H1 (cell line): ENCODE data around the gene YPEL4. TPM values are rescaled to one million over a fixed set of nuclear protein-coding genes. Genes with fewer than 3 reads are reported as not detected.
A peak's percentile ranks its signal among the peaks of the same experiment; 100 is the strongest.

Source experiments
- CTCF ChIA-PET: fragments of 300-600 bp; sonication (Branson Sonifier 250); formaldehyde crosslinking; loops from one replicate; lab custom pipeline; 2021; ENCODE audit not compliant: partially characterized antibody; lab: Charles Lee
- POLR2A ChIA-PET: fragments of 300-600 bp; sonication (Branson Sonifier 250); formaldehyde crosslinking; loops from one replicate; lab custom pipeline; 2021; ENCODE audit warnings: inconsistent platforms; ENCODE audit not compliant: partially characterized antibody; lab: Charles Lee
- DNase-seq, 2 experiments: peaks; one replicate each; pipeline versions ENCODE4 v3.0.0 to v3.0.0-alpha.2; 2010 to 2022; ENCODE audit warnings: low spot score in 2 of 2, low read depth in 1 of 2, mixed read lengths in 1 of 2
- FAIRE-seq: peaks from 2 replicates; lab custom pipeline; 2011; peaks lifted over from hg19 to GRCh38; lab: Jason Lieb, UNC
- H2AFZ ChIP-seq: 2 replicates; pipeline ENCODE4 v1.8.1; 2012; ENCODE audit warnings: low read length, inconsistent platforms
- H2AK5ac ChIP-seq: 2 replicates; pipeline ENCODE4 v1.6.1; 2013; ENCODE audit warnings: low read depth, low read length
- H2BK120ac ChIP-seq: replicated peaks from 2 replicates; pipeline ENCODE3; 2013; ENCODE audit warnings: low read depth, low read length, inconsistent platforms
- H2BK12ac ChIP-seq: 2 replicates; pipeline ENCODE4 v1.6.1; 2013; ENCODE audit warnings: low read depth, low read length
- H2BK15ac ChIP-seq: 2 replicates; pipeline ENCODE4 v1.6.1; 2013; ENCODE audit warnings: low read length
- H2BK20ac ChIP-seq: 2 replicates; pipeline ENCODE4 v1.6.1; 2013; ENCODE audit warnings: low read length
- H2BK5ac ChIP-seq: 2 replicates; pipeline ENCODE4 v1.6.1; 2013; ENCODE audit warnings: low read depth, low read length
- H3K14ac ChIP-seq: 2 replicates; pipeline ENCODE4 v1.6.1; 2013; ENCODE audit warnings: inconsistent platforms; ENCODE audit not compliant: insufficient read length
- H3K18ac ChIP-seq: 2 replicates; pipeline ENCODE4 v1.6.1; 2013; ENCODE audit warnings: low read length; ENCODE audit errors: extremely low read depth
- H3K23ac ChIP-seq: 2 replicates; pipeline ENCODE4 v1.6.1; 2013; ENCODE audit warnings: inconsistent platforms; ENCODE audit not compliant: insufficient read length
- H3K23me2 ChIP-seq: 2 replicates; pipeline ENCODE4 v1.6.1; 2013; ENCODE audit warnings: low read depth, low read length
- H3K27ac ChIP-seq: 2 replicates; pipeline ENCODE4 v1.6.1; 2011; ENCODE audit warnings: low read depth, low read length, inconsistent platforms
- H3K27me3 ChIP-seq, 4 experiments: replicated peaks in 1 of 4; 1 replicate in 1 of 4; 2 replicates in 3 of 4; pipeline versions ENCODE4 v1.6.1 to v1.8.1; 2011 to 2013; ENCODE audit warnings: low read length in 3 of 4, mild to moderate bottlenecking in 3 of 4, inconsistent platforms in 2 of 4, mixed read lengths in 2 of 4, moderate library complexity in 1 of 4; ENCODE audit not compliant: control insufficient read depth in 3 of 4, insufficient read depth in 3 of 4; ENCODE audit errors: extremely low read depth in 1 of 4
- H3K36me3 ChIP-seq, 4 experiments: 2 replicates each; pipeline versions ENCODE4 v1.6.1 to v1.8.1; 2011 to 2013; ENCODE audit warnings: mild to moderate bottlenecking in 4 of 4, low read length in 3 of 4, moderate library complexity in 2 of 4, control low read depth in 1 of 4, inconsistent platforms in 1 of 4; ENCODE audit not compliant: insufficient read depth in 4 of 4, control insufficient read depth in 2 of 4
- H3K4ac ChIP-seq: replicated peaks from 2 replicates; pipeline ENCODE3; 2013; ENCODE audit warnings: low read length, low read depth, mixed read lengths, inconsistent platforms; ENCODE audit not compliant: insufficient read length
- H3K4me1 ChIP-seq, 4 experiments: replicated peaks in 1 of 4; 1 replicate in 1 of 4; 2 replicates in 3 of 4; pipeline versions ENCODE4 v1.6.1 to v1.8.1; 2011 to 2013; ENCODE audit warnings: low read length in 3 of 4, inconsistent platforms in 2 of 4, mixed read lengths in 1 of 4; ENCODE audit not compliant: insufficient read depth in 4 of 4, control insufficient read depth in 3 of 4
- H3K4me2 ChIP-seq, 2 experiments: 2 replicates each; pipeline versions ENCODE4 v1.6.1 to v1.8.1; 2011 to 2013; ENCODE audit warnings: low read depth in 2 of 2, low read length in 2 of 2, control low read depth in 1 of 2, inconsistent platforms in 1 of 2, mild to moderate bottlenecking in 1 of 2; ENCODE audit not compliant: insufficient read depth in 1 of 2
- H3K4me3 ChIP-seq, 4 experiments: fragments of 200-600, 300-600 bp in 1 of 4; sonication (generic), shearing (Covaris generic), sonication (Bioruptor Twin) in 1 of 4; 2 replicates each; pipeline versions ENCODE4 v1.5.1 to v1.8.1; 2011 to 2016; ENCODE audit warnings: low read length in 4 of 4, low read depth in 3 of 4, control low read depth in 2 of 4, inconsistent platforms in 2 of 4, mild to moderate bottlenecking in 2 of 4, mixed read lengths in 1 of 4, moderate library complexity in 1 of 4; ENCODE audit not compliant: insufficient read depth in 2 of 4; ENCODE audit errors: extremely low read depth in 1 of 4
- H3K56ac ChIP-seq: replicated peaks from 2 replicates; pipeline ENCODE3; 2013; ENCODE audit warnings: low read depth, mild to moderate bottlenecking, mixed read lengths, low read length, inconsistent platforms; ENCODE audit not compliant: insufficient read length
- H3K79me1 ChIP-seq: 2 replicates; pipeline ENCODE4 v1.6.1; 2013; ENCODE audit warnings: low read depth, low read length, control low read depth
- H3K79me2 ChIP-seq, 2 experiments: 2 replicates each; pipeline versions ENCODE4 v1.6.1 to v1.8.1; 2012 to 2013; ENCODE audit warnings: low read length in 2 of 2, mild to moderate bottlenecking in 2 of 2, inconsistent platforms in 1 of 2; ENCODE audit not compliant: insufficient read depth in 2 of 2, control insufficient read depth in 1 of 2
- H3K9ac ChIP-seq, 4 experiments: replicated peaks in 1 of 4; 1 replicate in 1 of 4; 2 replicates in 3 of 4; pipeline versions ENCODE4 v1.6.1 to v1.8.1; 2011 to 2013; ENCODE audit warnings: low read depth in 3 of 4, low read length in 3 of 4, control low read depth in 2 of 4, mild to moderate bottlenecking in 2 of 4, moderate library complexity in 2 of 4, inconsistent platforms in 1 of 4; ENCODE audit errors: extremely low read depth in 1 of 4
- H3K9me3 ChIP-seq, 2 experiments: 2 replicates each; pipeline versions ENCODE4 v1.6.1 to v1.8.1; 2012 to 2013; ENCODE audit warnings: mild to moderate bottlenecking in 2 of 2, moderate library complexity in 2 of 2, control low read depth in 1 of 2, inconsistent platforms in 1 of 2, low read depth in 1 of 2, low read length in 1 of 2, mixed read lengths in 1 of 2; ENCODE audit not compliant: insufficient read depth in 2 of 2
- H4K20me1 ChIP-seq, 2 experiments: replicated peaks in 1 of 2; 2 replicates each; pipeline versions ENCODE3 to v1.8.1; 2011 to 2013; ENCODE audit warnings: inconsistent platforms in 2 of 2, low read length in 2 of 2, mild to moderate bottlenecking in 1 of 2; ENCODE audit not compliant: insufficient read depth in 2 of 2, control insufficient read depth in 1 of 2
- H4K5ac ChIP-seq: 2 replicates; pipeline ENCODE4 v1.6.1; 2013; ENCODE audit warnings: low read length, low read depth, mixed read lengths, inconsistent platforms; ENCODE audit not compliant: insufficient read length
- H4K8ac ChIP-seq: 2 replicates; pipeline ENCODE4 v1.8.0; 2013; ENCODE audit warnings: mild to moderate bottlenecking, moderate library complexity, low read length, inconsistent platforms; ENCODE audit not compliant: insufficient read depth; ENCODE audit errors: extremely low read depth
- H4K91ac ChIP-seq: replicated peaks from 2 replicates; pipeline ENCODE3; 2013; ENCODE audit warnings: low read length, mixed read lengths, inconsistent platforms; ENCODE audit not compliant: insufficient read length
- NRF1 ChIP-seq: IDR thresholded peaks from 2 replicates; pipeline ENCODE4 v1.6.1; 2011; ENCODE audit warnings: mild to moderate bottlenecking, low read depth, low read length, improper control_type of control experiment
- POLR2A ChIP-seq, 2 experiments: IDR thresholded peaks; 1 replicate in 1 of 2; 2 replicates in 1 of 2; pipeline ENCODE4 v1.6.1; 2011; ENCODE audit warnings: low read depth in 2 of 2, low read length in 2 of 2, mild to moderate bottlenecking in 2 of 2; ENCODE audit errors: control extremely low read depth in 1 of 2
- RAD21 ChIP-seq, 2 experiments: IDR thresholded peaks in 1 of 2; conservative IDR thresholded peaks in 1 of 2; 2 replicates each; pipeline ENCODE4 v1.6.1; 2011; ENCODE audit warnings: low read depth in 2 of 2, low read length in 2 of 2, improper control_type of control experiment in 1 of 2, inconsistent platforms in 1 of 2, mild to moderate bottlenecking in 1 of 2, moderate library complexity in 1 of 2
- SIN3A ChIP-seq, 2 experiments: IDR thresholded peaks in 1 of 2; conservative IDR thresholded peaks in 1 of 2; 2 replicates each; pipeline ENCODE4 v1.6.1; 2011 to 2012; ENCODE audit warnings: low read length in 2 of 2, improper control_type of control experiment in 1 of 2, low read depth in 1 of 2, mild to moderate bottlenecking in 1 of 2
- WGBS, 2 experiments: shearing (Covaris generic) in 1 of 2; methylation state at CpG; one replicate each; pipeline versions ENCODE4 v1.1.6 to v1.1.7; 2013 to 2015; ENCODE audit warnings: low lambda C conversion rate in 2 of 2, mixed read lengths in 2 of 2, inconsistent platforms in 1 of 2, low coverage in 1 of 2, missing lambda C conversion rate in 1 of 2; ENCODE audit not compliant: insufficient replicate concordance in 2 of 2, insufficient coverage in 1 of 2, insufficient read length in 1 of 2; ENCODE audit errors: extremely low coverage in 1 of 2, missing lambda C conversion rate in 1 of 2; 5-methylcytosine and 5-hydroxymethylcytosine counted together
- polyA plus RNA-seq, 7 experiments: library from polyadenylated mRNA; depleted of rRNA in 3 of 7; stranded (reverse) in 5 of 7; unstranded in 2 of 7; fragments of >200 nt in 5 of 7; fragments of 200-250 nt in 2 of 7; gene quantifications; 1 replicate in 5 of 7; 2 replicates in 1 of 7; 4 replicates in 1 of 7; pipeline versions ENCODE4 v1.2.1 to v1.2.3, GENCODE V29; 2011 to 2013; ENCODE audit warnings: missing spikeins in 2 of 7, mixed read lengths in 2 of 7
- total RNA-seq: library from RNA; stranded (reverse); fragmentation: NEBNext Ultra II Directional; extraction: Animal tissue kit (Norgen Biotek cat#: 25700); gene quantifications from 2 replicates; pipeline ENCODE4 v1.2.1, GENCODE V29; 2021
- TF ChIP-seq, protein P1 (sequence below): IDR thresholded peaks from 2 replicates; pipeline ENCODE4 v1.6.1; 2012; ENCODE audit warnings: inconsistent platforms
- TF ChIP-seq, protein P2 (sequence below), 3 experiments: IDR thresholded peaks; 1 replicate in 2 of 3; 2 replicates in 1 of 3; pipeline versions ENCODE4 v1.5.1 to v1.6.1; 2011; ENCODE audit warnings: low read length in 3 of 3, mild to moderate bottlenecking in 3 of 3, inconsistent platforms in 2 of 3, low read depth in 1 of 3, moderate library complexity in 1 of 3; ENCODE audit not compliant: insufficient read depth in 1 of 3; ENCODE audit errors: control extremely low read depth in 1 of 3

The YPEL4 gene
- total and polyA plus RNA-seq, 2 of the 8 experiments (the other 6 are each of a cell fraction or from before 2014, with no cell fraction given), result 0.13 to 0.38 TPM

DNA sequence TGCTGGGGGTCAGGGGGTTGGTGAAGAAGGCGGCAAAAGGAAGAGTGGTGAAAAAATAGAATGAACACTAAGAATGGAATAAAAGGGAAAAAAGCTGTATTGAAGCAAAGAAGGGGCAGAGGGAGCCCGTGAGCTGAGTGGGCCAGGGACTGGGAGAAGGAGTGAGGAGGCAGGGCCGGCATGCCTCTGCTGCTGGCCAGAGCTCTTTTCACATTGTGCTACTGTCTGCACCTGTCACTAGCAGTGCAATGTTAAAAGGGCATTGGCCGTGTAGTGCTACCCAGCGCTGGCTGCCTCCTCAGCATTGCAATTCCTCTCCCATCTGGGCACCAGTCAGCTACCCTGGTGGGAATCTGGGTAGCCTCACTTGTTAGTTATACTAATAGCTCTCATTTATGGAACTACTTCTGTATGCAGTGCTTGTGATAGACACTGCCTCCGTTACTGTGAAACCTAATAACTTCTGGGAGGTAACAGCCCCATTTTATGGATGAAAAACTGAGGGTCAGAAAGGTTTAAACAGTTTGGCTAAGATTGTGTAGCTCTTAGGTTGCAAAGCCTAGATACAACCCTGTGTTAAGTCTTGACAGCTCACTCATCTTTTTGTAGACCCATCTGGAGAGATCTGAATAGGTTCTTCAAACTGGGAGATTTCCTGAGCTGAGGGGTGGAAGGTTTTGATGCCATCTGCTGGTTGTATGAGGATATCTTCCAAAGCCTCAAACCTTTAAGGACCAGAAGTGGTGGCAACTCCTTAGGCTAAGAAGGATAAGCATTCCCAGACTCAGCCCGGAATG, 8.5 kb downstream of the YPEL4 start:
- Histone ChIP-seq H2BK20ac (0 out of 2 replicates have a peak overlapping the region, but pooled peaks have one; percentile 27), H4K20me1 (peaks cover 24 to 37% of the 10 kb centered on the region in 2 experiments), H3K9ac (no peak overlapping the region; a peak in 1 of 7 replicates), H3K4me3 (peak overlapping the region in 3 of 4 experiments; percentile 94 to 99 (median 97); a peak in 6 of 8 replicates), H4K91ac (no peak overlapping the region), H3K14ac (no peak overlapping the region), H2BK12ac (no peak overlapping the region), H3K56ac (no peak overlapping the region), H3K4ac (peak overlapping the region; percentile 30), H2BK15ac (no peak overlapping the region; the same call in 1 of the 2 replicates), H3K4me1 (peaks cover 26 to 47% (median 31%) of the 10 kb centered on the region in 4 experiments), H3K18ac (peak overlapping the region; percentile 94), H2AFZ (no peak overlapping the region), H3K79me2 (peaks cover 0 to 38% of the 10 kb centered on the region in 2 experiments; a peak in 2 of 4 replicates), H3K36me3 (peaks cover 9 to 29% (median 13%) of the 10 kb centered on the region in 4 experiments; a peak in 6 of 8 replicates), H3K27ac (no peak overlapping the region), H3K9me3 (no peaks in the 10 kb centered on the region), H3K4me2 (peak overlapping the region; percentile 91 to 94), H2BK5ac (peak overlapping the region; percentile 98; the same call in 1 of the 2 replicates), H3K23ac (no peak overlapping the region), H4K8ac (no peak overlapping the region), H4K5ac (no peak overlapping the region), H3K23me2 (peaks cover 17% of the 10 kb centered on the region), H2BK120ac (peak overlapping the region; percentile 68), H2AK5ac (no peak overlapping the region), H3K79me1 (peaks cover 10% of the 10 kb centered on the region; the same call in 1 of the 2 replicates), H3K27me3 (no peaks in the 10 kb centered on the region)
- CTCF ChIA-PET, result interaction anchor here (0.6 to 14.3 kb wide), 48 partner anchors 7 to 298 kb away, joined by 3 to 357 read pairs (median 6); partner anchors contain the start of genes RTN4RL2, SERPING1, SLC43A1 and UBE2L6
- POLR2A ChIA-PET, result interaction anchor here (0.8 to 29.6 kb wide), 36 partner anchors 9 to 316 kb away, joined by 3 to 1546 read pairs (median 6); partner anchors contain the start of genes CLP1, RTN4RL2, SERPING1 and SLC43A1
- DNase-seq (no peak), FAIRE-seq (peak; percentile 92)
- WGBS, 2 experiments, result 63% methylated on average over 7 of the region's 7 CpGs; no CpG with 5 or more reads in 1 of the 2 experiments
- TF ChIP-seq RAD21 (IDR thresholded peaks at IDR 0.05 in 1 of 2, conservative IDR thresholded peaks at IDR 0.05 in 1 of 2; ENCODE audit: low read depth in 2 of 2, low read length in 2 of 2) (peak; percentile 67 to 73), POLR2A (IDR thresholded peaks at IDR 0.05; ENCODE audit: control extremely low read depth in 1 of 2, low read depth in 2 of 2, low read length in 2 of 2) (peak in 1 of 2 experiments; percentile 9; a peak in 2 of 3 replicates), SIN3A (conservative IDR thresholded peaks at IDR 0.05 in 1 of 2, IDR thresholded peaks at IDR 0.05 in 1 of 2; ENCODE audit: low read depth in 1 of 2, low read length in 2 of 2) (peak in 1 of 2 experiments; percentile 29; a peak in 1 of 4 replicates), NRF1 (no peak)
- TF ChIP-seq, protein P1, sequence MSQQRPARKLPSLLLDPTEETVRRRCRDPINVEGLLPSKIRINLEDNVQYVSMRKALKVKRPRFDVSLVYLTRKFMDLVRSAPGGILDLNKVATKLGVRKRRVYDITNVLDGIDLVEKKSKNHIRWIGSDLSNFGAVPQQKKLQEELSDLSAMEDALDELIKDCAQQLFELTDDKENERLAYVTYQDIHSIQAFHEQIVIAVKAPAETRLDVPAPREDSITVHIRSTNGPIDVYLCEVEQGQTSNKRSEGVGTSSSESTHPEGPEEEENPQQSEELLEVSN, result no peak
- TF ChIP-seq, protein P2, sequence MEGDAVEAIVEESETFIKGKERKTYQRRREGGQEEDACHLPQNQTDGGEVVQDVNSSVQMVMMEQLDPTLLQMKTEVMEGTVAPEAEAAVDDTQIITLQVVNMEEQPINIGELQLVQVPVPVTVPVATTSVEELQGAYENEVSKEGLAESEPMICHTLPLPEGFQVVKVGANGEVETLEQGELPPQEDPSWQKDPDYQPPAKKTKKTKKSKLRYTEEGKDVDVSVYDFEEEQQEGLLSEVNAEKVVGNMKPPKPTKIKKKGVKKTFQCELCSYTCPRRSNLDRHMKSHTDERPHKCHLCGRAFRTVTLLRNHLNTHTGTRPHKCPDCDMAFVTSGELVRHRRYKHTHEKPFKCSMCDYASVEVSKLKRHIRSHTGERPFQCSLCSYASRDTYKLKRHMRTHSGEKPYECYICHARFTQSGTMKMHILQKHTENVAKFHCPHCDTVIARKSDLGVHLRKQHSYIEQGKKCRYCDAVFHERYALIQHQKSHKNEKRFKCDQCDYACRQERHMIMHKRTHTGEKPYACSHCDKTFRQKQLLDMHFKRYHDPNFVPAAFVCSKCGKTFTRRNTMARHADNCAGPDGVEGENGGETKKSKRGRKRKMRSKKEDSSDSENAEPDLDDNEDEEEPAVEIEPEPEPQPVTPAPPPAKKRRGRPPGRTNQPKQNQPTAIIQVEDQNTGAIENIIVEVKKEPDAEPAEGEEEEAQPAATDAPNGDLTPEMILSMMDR (IDR thresholded peaks at IDR 0.05; ENCODE audit: control extremely low read depth in 1 of 3, insufficient read depth in 1 of 3, low read depth in 1 of 3, low read length in 3 of 3), result peak; percentile 42 to 63 (median 57)
